IMR-90 (cell line): ENCODE data around the gene OR52I1. TPM values are rescaled to one million over a fixed set of nuclear protein-coding genes. Genes with fewer than 3 reads are reported as not detected.

Experiments
- ATAC-seq: fragments of 200-7000 bp; cut with Tn5 transposase; 2 replicates; pipeline ENCODE4 v1.9.1; 2020; ENCODE audit warnings: low read depth, mild to moderate bottlenecking, moderate library complexity
- BruUV-seq: library from RNA; stranded (reverse); fragments of 400-500 nt; replicated peaks from 2 replicates; lab custom pipeline; 2021; lab: Mats Ljungman, UMichigan
- CTCF ChIA-PET: fragments of 300-600 bp; formaldehyde crosslinking; extraction: SDS; loops from one replicate; lab custom pipeline; 2021; ENCODE audit warnings: antibody characterized with exemption; lab: Yijun Ruan, JAX
- POLR2A ChIA-PET: fragments of 300-600 bp; sonication (Branson Sonifier 250); formaldehyde crosslinking; loops from one replicate; lab custom pipeline; 2022; ENCODE audit warnings: antibody characterized with exemption; ENCODE audit not compliant: unreplicated experiment; lab: Charles Lee
- DNase-seq: peaks from one replicate; pipeline ENCODE4 v3.0.0; 2013
- H2AFZ ChIP-seq: replicated peaks from 2 replicates; pipeline ENCODE3; 2013; ENCODE audit warnings: low read length, mild to moderate bottlenecking; ENCODE audit not compliant: poor library complexity
- H2AK5ac ChIP-seq: 2 replicates; pipeline ENCODE4 v1.6.1; 2013; ENCODE audit warnings: low read depth, low read length, inconsistent platforms
- H2AK9ac ChIP-seq: replicated peaks from 2 replicates; pipeline ENCODE3; 2013; ENCODE audit warnings: mild to moderate bottlenecking, low read depth, low read length, moderate library complexity; ENCODE audit not compliant: poor library complexity
- H2BK120ac ChIP-seq: 2 replicates; pipeline ENCODE4 v1.6.1; 2013; ENCODE audit warnings: low read depth, low read length, inconsistent platforms
- H2BK15ac ChIP-seq: 3 replicates; pipeline ENCODE4 v1.6.1; 2013; ENCODE audit warnings: low read depth, low read length, inconsistent platforms
- H2BK20ac ChIP-seq: 2 replicates; pipeline ENCODE4 v1.6.1; 2013; ENCODE audit warnings: low read depth, mild to moderate bottlenecking, inconsistent platforms, low read length, moderate library complexity
- H2BK5ac ChIP-seq: 2 replicates; pipeline ENCODE4 v1.6.1; 2013; ENCODE audit warnings: mild to moderate bottlenecking, low read depth, low read length, inconsistent platforms; ENCODE audit not compliant: poor library complexity, severe bottlenecking
- H3K14ac ChIP-seq: replicated peaks from 2 replicates; pipeline ENCODE4 v1.6.1; 2013; ENCODE audit warnings: low read depth, low read length, inconsistent platforms
- H3K18ac ChIP-seq: 2 replicates; pipeline ENCODE4 v1.6.1; 2013; ENCODE audit warnings: low read depth, low read length, control low read depth
- H3K23ac ChIP-seq: 2 replicates; pipeline ENCODE4 v1.6.1; 2013; ENCODE audit warnings: low read depth, low read length, inconsistent platforms
- H3K27ac ChIP-seq: 2 replicates; pipeline ENCODE4 v1.5.1; 2013; ENCODE audit warnings: mild to moderate bottlenecking, control low read depth, low read length; ENCODE audit not compliant: insufficient read depth
- H3K27me3 ChIP-seq: 2 replicates; pipeline ENCODE4 v1.6.1; 2013; ENCODE audit warnings: low read length; ENCODE audit not compliant: control insufficient read depth, insufficient read depth
- H3K36me3 ChIP-seq: 2 replicates; pipeline ENCODE4 v1.6.1; 2013; ENCODE audit warnings: low read length, mixed read lengths; ENCODE audit not compliant: control insufficient read depth, insufficient read depth
- H3K4ac ChIP-seq: 2 replicates; pipeline ENCODE4 v1.6.1; 2013; ENCODE audit warnings: low read depth, low read length, inconsistent platforms
- H3K4me1 ChIP-seq: 2 replicates; pipeline ENCODE4 v1.6.1; 2013; ENCODE audit warnings: low read length, mixed read lengths; ENCODE audit not compliant: control insufficient read depth, insufficient read depth
- H3K4me2 ChIP-seq: 2 replicates; pipeline ENCODE4 v1.6.1; 2013; ENCODE audit warnings: low read depth, mild to moderate bottlenecking, control low read depth, low read length, moderate library complexity
- H3K4me3 ChIP-seq: 2 replicates; pipeline ENCODE4 v1.5.1; 2013; ENCODE audit warnings: low read depth, mild to moderate bottlenecking, control low read depth, low read length, moderate library complexity; ENCODE audit not compliant: insufficient read depth
- H3K56ac ChIP-seq: 2 replicates; pipeline ENCODE4 v1.6.1; 2013; ENCODE audit warnings: low read length, inconsistent platforms; ENCODE audit not compliant: insufficient read depth; ENCODE audit errors: extremely low read depth
- H3K79me1 ChIP-seq, 2 experiments: 2 replicates each; pipeline ENCODE4 v1.6.1; 2013; ENCODE audit warnings: low read length in 2 of 2, inconsistent platforms in 1 of 2, low read depth in 1 of 2
- H3K9ac ChIP-seq: 2 replicates; pipeline ENCODE4 v1.6.1; 2013; ENCODE audit warnings: low read depth, low read length, control low read depth
- H3K9me1 ChIP-seq: 2 replicates; pipeline ENCODE4 v1.6.1; 2013; ENCODE audit warnings: low read length, inconsistent platforms; ENCODE audit not compliant: insufficient read depth
- H3K9me3 ChIP-seq: 2 replicates; pipeline ENCODE4 v1.6.1; 2013; ENCODE audit warnings: low read length; ENCODE audit not compliant: control insufficient read depth, insufficient read depth
- H4K20me1 ChIP-seq: 2 replicates; pipeline ENCODE4 v1.6.1; 2013; ENCODE audit warnings: low read length, inconsistent platforms; ENCODE audit not compliant: insufficient read depth
- H4K5ac ChIP-seq: 2 replicates; pipeline ENCODE4 v1.6.1; 2013; ENCODE audit warnings: mild to moderate bottlenecking, low read depth, low read length, control low read depth
- H4K8ac ChIP-seq, 2 experiments: 2 replicates each; pipeline ENCODE4 v1.6.1; 2013; ENCODE audit warnings: low read depth in 2 of 2, low read length in 2 of 2, control low read depth in 1 of 2, inconsistent platforms in 1 of 2
- H4K91ac ChIP-seq: 2 replicates; pipeline ENCODE4 v1.6.1; 2013; ENCODE audit warnings: low read depth, low read length, inconsistent platforms; ENCODE audit not compliant: insufficient read depth
- CHD1 ChIP-seq: IDR thresholded peaks from 2 replicates; pipeline ENCODE4 v1.6.1; 2012; ENCODE audit warnings: low read depth, low read length, improper control_type of control experiment
- MAFK ChIP-seq: IDR thresholded peaks from 2 replicates; pipeline ENCODE4 v1.6.1; 2012; ENCODE audit warnings: low read depth, low read length, improper control_type of control experiment
- NFE2L2 ChIP-seq: fragments of 150-350 bp; IDR thresholded peaks from 2 replicates; pipeline ENCODE4 v1.6.1; 2016; ENCODE audit warnings: low read depth, mild to moderate bottlenecking, low read length
- RFX5 ChIP-seq: IDR thresholded peaks from 2 replicates; pipeline ENCODE4 v1.8.0; 2012; ENCODE audit warnings: low read depth, mild to moderate bottlenecking, low read length, moderate library complexity
- WGBS, 2 experiments: methylation state at CpG; one replicate each; pipeline versions ENCODE4 v1.1.5 to v1.1.7; 2013; ENCODE audit warnings: missing lambda C conversion rate in 2 of 2; ENCODE audit not compliant: insufficient read length in 1 of 2; ENCODE audit errors: extremely low coverage in 2 of 2; 5-methylcytosine and 5-hydroxymethylcytosine counted together
- dilution Hi-C: fragments of 300-500 bp; cut with HindIII; formaldehyde crosslinking; loops from one replicate; pipeline ENCODE4 v1.14.3; 2018; ENCODE audit warnings: low sequenced_read_pairs; ENCODE audit not compliant: unreplicated experiment
- in situ Hi-C: fragments of 300-500 bp; cut with MboI; formaldehyde crosslinking; loops from 3 replicates; pipeline ENCODE4 v1.14.3; 2019; ENCODE audit warnings: low sequenced_read_pairs, inconsistent platforms, mixed read lengths
- intact Hi-C: fragments of 100-400 bp; cut with micrococcal nuclease; formaldehyde crosslinking; loops from 2 replicates; pipeline ENCODE4 v1.10.0; 2022
- polyA plus RNA-seq, 3 experiments: library from polyadenylated mRNA; depleted of rRNA; stranded (reverse); fragments of >200 nt; gene quantifications; 2 replicates each; pipeline ENCODE4 v1.2.3, GENCODE V29; 2012; ENCODE audit warnings: low replicate concordance in 1 of 3
- total RNA-seq: library from RNA; depleted of rRNA; stranded (reverse); fragments of >200 nt; gene quantifications from 2 replicates; pipeline ENCODE4 v1.2.3, GENCODE V29; 2012

Gene OR52I1
- total and polyA plus RNA-seq, 2 of the 4 experiments (the other 2 are of a cell fraction) = not detected

- no peak overlapping the region for H4K8ac ChIP-seq
- dilution Hi-C loops = no loop called here
- intact Hi-C loops = no loop called here
- no peak overlapping the region for H4K5ac ChIP-seq
- TF ChIP-seq RFX5 (no peak), MAFK (no peak), NFE2L2 (no peak), CHD1 (no peak)
- ChIA-PET CTCF (no interaction called here), POLR2A (no interaction called here)
- H3K9me3 ChIP-seq = no peaks in the 10 kb centered on the region
- H2BK120ac ChIP-seq = no peak overlapping the region
- no peak overlapping the region for H3K9ac ChIP-seq
- H3K79me1 ChIP-seq = no peaks in the 10 kb centered on the region
- no peaks in the 10 kb centered on the region for H3K4me1 ChIP-seq
- H2AK9ac ChIP-seq = no peak overlapping the region
- H2BK15ac ChIP-seq = no peak overlapping the region
- no peaks in the 10 kb centered on the region for H3K27me3 ChIP-seq
- no peak overlapping the region for H3K56ac ChIP-seq
- H3K18ac ChIP-seq = no peak overlapping the region
- no CpG with 5 or more reads among the region's 3 CpGs for WGBS, 2 experiments
- H3K4me2 ChIP-seq = no peak overlapping the region
- no peak overlapping the region for H3K4ac ChIP-seq
- H2BK5ac ChIP-seq = no peak overlapping the region
- BruUV-seq = no TSS peak
- no peak overlapping the region for H3K4me3 ChIP-seq
- H2AFZ ChIP-seq = no peak overlapping the region
- no peaks in the 10 kb centered on the region for H3K9me1 ChIP-seq
- no peak overlapping the region for H3K14ac ChIP-seq
- DNase-seq (no peak), ATAC-seq (no peak)
- H4K20me1 ChIP-seq = no peaks in the 10 kb centered on the region
- no peak overlapping the region for H2BK20ac ChIP-seq
- H3K36me3 ChIP-seq = no peaks in the 10 kb centered on the region
- no peak overlapping the region for H3K23ac ChIP-seq
- in situ Hi-C loops = no loop called here
- no peak overlapping the region for H3K27ac ChIP-seq
- no peak overlapping the region for H2AK5ac ChIP-seq
- no peak overlapping the region for H4K91ac ChIP-seq
Observed at GRCh38 chr11:4576880-4577279, 17.0 kb upstream of the OR52I1 start.
